Superior temporal gyrus (tissue), 1 donor: ENCODE measurements around the gene SNX5.

ENCODE experiments used
- DNase-seq: peaks from one replicate; pipeline ENCODE4 v3.0.0-alpha.2; 2016; ENCODE audit errors: extremely low spot score

The SNX5 gene

DNA sequence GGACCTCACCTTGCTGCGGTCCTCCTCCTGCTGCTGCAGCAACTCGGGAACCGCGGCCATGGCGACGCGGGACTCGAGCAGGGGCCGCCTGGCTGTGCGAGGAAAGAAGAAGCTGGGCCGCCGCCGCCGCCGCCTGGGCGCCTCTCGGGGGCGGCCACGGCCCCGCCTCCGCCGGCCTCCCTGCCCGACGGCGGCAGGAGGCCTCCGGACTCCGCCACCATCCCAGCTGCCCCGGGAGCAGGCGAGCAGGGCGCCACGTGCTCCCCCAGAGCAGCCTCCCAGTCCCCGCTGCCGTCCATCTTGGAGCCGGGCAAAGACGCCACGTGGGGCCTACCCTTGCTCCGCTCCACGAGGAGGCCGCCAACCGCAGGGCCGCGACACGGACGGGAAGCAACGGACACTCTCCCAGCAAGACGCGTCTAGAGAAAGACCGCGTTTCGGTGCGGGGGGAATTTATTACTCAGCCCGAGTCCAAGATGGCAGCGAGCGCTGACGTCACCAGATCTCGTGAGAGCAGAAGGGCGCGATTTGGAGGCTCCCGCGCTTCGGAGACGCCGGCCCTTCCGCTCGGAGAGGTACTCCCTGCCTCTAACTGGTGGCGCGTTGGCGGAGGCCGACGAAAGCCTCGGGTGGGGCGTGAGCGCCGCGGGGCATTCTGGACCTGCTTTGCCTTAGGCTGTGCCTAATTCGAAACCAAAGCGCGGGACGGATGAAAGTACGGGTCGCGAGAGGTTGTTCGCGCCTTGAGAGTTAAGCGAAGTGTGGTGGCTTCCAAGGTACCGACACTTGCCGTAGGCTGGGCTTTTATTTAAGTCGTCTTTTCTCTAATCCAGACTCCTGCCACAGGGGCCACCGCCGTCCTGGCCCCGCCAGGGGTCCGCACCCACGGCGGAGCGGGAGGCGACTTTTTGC lies at the start of gene SNX5, which contains the start of gene MGME1:
TSS of gene SNX5 (minus strand) at position 429 of the 912 bp plus-strand sequence. CDS start at position 60, 369 bp downstream.
TSS of gene MGME1 (plus strand) at position 653 of the 912 bp plus-strand sequence. CDS start 842 bp downstream, outside the sequence.
- DNase-seq, result peak; percentile 99

GRCh38 chr20:18018100-18018499 lies 49.5 kb upstream of the SNX5 start:
- no peak for DNase-seq

DNA sequence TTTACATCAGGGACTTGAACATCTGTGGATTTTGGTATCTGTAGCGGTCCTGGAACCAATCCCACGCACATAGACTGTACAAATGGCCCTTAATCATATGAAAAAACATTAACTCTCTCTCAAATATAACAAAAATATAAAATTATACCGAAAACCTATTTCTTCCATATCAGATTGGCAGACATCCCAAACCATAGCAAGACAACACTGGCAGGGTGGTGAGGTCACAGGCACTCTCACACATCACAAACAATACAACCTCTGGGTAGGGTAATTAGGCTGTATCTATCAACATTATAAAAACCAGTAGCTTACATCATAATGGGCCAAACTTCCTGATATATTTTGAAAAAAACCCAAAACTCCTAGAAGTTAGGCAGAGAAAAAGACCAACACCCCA lies 48.2 kb upstream of the SNX5 start:
- DNase-seq, result no peak

DNA sequence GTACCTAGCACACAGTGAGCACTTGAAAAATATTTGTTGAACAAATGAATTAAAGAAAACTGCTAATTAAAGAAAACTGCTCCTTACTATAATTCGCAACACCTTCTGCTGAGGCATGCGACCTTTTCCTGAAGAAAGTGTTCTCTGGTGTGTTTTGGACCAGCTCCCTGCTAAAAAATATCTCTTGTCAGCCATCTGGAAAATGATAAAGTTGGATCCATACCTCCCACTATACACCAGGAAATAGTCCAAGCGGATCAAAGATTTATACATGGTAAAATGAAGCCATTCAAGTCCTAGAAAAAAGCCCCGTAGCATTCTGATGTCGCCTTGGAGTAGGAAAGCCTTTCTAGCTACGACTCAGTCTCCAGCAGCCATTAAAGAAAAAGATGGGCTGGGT lies 45.8 kb upstream of the SNX5 start:
- no peak for DNase-seq

DNA sequence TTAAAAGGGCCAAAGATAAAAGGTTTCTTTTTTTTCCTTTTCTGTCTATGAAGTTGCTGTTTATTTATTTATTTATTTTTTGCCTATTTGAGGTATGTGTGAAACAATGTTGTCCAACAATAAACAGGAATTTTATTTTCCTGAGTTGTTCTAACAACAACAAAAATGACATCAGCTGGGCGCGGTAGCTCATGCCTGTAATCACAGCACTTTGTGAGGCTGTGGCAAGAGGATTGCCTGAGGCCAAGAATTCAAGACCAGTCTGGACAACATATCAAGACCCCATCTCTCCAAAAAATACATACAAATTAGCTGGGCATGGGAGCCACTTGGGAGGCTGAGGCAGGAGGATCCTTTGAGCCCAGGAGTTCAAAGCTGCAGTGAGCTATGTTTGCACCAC lies 44.3 kb upstream of the SNX5 start:
- no peak for DNase-seq

- DNase-seq, result no peak
These were observed 43.5 kb upstream of the SNX5 start for GRCh38 chr20:18011951-18012645.

DNA sequence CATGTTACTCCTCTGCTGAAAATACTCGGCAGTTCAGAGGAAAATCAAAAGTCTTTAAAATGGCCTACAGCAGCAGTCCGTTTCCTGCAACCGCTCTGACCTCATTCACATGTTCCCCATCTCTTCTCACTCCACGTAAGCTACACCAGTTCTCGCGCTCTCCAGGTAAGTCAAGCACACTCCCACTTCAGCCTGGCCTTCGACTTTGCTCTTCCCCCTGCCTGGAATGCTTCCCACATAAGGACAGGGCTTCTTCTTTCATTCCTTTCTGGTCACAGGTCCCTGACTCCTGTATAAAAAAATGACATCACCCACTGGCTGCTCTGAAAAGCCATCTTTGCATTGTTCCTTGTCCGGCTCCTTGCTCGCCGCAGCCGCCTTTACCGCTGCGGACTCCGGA lies 42.9 kb upstream of the SNX5 start:
- DNase-seq, result no peak

- DNase-seq, result no peak
These were observed 40.5 kb upstream of the SNX5 start for GRCh38 chr20:18009116-18009515.

- DNase-seq, result no peak
These were observed 39.1 kb upstream of the SNX5 start for GRCh38 chr20:18007534-18008292.

- no peak for DNase-seq
These were observed 38.1 kb upstream of the SNX5 start for GRCh38 chr20:18006684-18007083.

DNA sequence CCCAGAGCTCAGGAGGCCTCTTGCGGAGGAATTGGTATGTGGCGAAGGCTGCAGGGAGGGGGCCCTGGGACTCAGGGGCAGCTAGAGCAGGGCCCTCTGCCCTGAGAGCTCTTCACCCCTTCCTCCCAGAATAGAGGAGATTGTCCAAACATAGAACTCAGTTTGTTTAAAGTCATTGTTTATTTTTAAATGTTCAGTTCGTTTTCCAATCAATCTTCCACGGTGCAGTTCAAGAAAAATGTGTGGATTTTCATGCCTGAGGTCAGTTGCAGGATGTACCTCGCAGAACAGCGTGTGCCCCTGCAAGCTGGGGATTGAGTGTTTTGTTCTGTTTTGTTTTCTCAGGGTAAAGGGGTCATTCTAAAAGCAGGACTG lies 37.4 kb upstream of the SNX5 start:
- no peak for DNase-seq

- peak; percentile 42 for DNase-seq
These were observed 36.8 kb upstream of the SNX5 start for GRCh38 chr20:18005170-18005989.

GRCh38 chr20:18004384-18005031 lies 35.9 kb upstream of the SNX5 start:
- DNase-seq, result no peak

DNA sequence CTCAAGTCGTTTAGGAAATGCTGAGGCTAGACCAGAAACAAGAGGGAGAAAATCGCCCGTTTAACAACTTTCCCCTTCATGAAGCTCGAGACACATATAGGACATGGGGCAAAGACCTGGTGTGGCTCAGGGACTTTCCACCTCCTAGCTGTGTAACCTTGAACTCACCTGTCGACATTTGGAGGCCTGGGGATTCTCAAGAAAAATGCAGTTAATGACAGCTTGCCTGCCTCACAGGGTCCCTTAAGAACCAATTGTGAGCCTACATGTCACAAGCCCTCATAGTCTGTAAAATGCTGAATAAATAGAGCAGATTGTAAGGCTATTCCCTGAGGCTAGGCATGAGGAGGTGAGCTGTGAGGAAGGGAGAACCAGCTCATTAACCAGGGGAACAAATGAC lies 35.3 kb upstream of the SNX5 start:
- DNase-seq, result no peak

DNA sequence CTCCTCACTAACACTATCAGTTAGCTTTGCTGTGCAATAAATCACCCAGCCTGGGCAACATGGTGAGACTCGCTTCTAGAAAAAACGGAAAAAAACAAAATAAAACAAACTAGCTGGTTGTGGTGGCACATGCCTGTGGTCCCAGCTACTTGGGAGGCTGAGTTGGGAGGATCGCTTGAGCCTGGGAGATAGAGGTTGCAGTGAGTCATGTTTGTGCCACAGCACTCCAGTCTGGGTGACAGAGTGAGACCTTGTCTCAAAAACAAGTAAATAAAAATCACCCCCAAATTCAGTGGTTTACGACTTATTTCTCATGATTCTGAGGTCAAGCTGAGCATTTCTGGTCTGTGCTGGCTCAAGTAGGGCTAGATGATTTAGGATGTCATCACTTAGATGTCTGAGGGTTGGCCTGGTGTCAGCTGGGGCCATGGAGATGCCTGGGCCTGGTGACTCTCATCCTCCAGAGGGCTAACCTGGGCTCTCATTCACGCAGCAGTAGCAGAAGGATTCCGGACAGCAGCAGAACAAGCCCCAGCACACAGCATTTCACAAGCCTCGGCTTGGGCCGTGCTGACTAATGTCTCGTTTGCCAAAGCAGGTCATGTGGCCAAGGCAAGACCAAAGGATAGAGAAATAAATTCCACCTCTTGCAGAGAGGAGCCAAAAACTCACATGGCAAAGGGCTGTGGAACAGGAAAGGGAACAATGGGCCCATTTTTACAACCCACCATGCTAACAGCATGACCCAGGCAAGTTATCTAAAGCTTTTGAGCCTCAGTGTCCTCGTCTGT lies 32.7 kb upstream of the SNX5 start:
- DNase-seq, result peak; percentile 59

GRCh38 chr20:17999566-17999965 lies 31.0 kb upstream of the SNX5 start:
- no peak for DNase-seq

DNA sequence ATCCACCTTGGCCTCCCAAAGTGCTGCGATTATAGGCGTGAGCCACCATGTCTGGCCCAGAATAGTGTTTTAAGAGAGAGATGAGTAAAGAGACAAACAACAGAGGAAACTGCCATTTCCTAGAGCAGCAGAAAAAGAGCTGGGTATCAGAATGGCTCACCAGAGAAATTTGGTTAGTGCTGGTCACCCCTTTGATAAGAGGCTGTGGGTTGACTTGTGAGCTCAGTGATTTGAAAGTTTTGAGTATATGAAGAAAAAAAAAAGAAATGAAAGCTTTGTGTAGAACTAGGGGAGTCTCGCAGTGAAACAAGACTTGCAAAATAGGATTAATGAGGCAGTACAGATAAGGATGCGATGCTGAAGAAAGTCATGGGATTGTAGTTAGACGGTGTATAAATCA lies 29.9 kb upstream of the SNX5 start:
- DNase-seq, result no peak

- DNase-seq, result peak; percentile 88
These were observed 27.6 kb upstream of the SNX5 start for GRCh38 chr20:17995967-17996819.

GRCh38 chr20:17993546-17993945 lies 25.0 kb upstream of the SNX5 start:
- no peak for DNase-seq
